NCI-H510A treated with DMSO at 0.1 percent for 48 hours (cell line): ENCODE results near the gene KCNK10.

Experiments
- DNase-seq: peaks from one replicate; lab custom pipeline; 2025; lab: John Stamatoyannopoulos, UW

The KCNK10 gene

DNA sequence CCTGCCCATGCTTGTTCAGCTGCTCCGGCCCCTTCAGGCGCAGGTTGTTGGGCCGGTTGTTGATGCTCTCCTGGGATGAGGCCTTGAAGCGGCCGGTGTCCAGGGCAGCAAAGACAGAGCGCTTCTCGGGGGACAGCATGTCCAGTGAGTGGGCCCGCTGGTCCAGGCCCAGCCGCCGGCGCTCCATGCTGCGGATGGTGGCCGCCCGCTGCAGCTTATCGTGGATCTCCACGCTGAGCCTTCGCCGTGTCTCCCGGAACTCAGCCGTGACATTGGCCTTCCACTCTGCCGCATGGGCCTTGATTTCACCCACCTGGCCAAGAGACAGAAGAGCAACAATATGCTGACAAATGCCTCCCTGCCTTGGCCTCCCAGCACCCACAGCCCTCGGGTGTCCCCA lies 137.2 kb downstream of the KCNK10 start:
- no peak for DNase-seq

DNA sequence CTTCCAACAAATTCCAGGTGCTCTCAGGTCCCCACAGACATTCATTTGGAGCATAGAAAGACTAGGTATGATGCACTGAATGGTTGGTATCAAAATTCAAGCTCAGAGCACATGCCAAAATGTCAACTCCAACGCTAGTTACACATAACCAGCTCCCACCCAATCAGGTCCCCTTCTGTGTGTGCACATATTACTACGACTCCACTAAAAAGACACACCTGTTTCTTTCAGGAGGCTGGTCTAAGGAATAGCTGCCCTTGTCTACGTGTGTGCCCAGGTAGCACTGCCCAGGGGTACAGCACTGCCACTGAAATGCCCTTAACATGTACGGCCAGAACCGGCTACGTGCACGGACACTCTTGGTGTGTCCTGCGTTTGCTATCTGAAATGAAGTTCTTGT lies 138.1 kb downstream of the KCNK10 start:
- no peak for DNase-seq

DNA sequence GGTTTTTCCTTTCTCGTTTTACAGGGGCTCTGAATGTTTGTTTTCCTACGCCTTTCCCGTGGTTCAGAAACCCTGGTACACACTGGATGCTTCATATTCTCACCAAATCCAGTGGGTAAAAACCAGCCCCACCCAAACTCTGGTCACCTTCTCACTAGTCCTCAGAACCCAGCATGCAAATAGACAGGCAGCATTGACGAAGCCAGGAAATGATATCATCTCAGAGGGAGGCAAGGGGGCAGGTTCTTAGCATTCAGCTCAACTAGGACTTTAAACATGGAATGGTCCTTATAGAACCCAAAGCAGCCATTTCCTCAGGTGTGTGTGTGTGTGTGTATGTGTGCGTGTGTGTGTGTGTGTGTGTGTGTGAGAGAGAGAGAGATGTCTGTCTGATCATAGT lies 142.0 kb downstream of the KCNK10 start:
- no peak for DNase-seq

DNA sequence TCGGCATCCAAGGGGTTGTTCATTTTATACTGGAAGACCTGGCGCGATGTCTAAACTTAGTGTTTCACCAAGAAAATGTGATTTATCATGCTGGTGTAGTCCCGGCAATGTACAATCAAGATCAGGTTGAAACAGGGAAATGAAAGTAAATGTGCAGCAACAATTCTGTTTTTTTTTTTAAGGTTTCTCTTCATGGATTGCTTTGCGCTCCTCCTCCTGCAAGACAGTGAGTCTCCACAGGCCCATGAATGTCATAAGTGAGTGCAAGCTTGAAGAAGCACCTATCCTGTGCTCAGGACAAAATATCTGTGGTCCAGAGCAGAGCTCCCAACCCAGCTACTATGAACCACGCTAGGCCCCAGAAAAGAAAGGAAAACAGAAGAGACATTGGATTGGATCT lies 143.4 kb downstream of the KCNK10 start:
- no peak for DNase-seq

DNA sequence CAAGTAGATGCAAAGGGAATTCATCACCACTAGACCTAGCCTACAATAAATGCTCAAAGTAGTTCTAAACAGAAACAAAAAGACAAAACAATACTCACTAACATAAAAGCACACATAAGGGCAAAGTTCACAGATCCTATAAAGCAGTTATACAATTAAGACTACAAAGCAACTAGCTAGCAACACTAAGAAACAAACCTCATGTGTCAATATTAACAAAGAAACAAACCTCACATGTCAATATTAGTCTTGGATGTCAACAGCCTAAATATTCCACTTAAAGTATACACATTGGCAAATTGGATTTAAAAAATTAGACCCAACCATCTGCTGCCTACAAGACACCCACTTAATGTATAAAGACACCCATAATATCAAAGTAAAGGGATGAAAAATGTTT lies 152.7 kb downstream of the KCNK10 start:
- no peak for DNase-seq

DNA sequence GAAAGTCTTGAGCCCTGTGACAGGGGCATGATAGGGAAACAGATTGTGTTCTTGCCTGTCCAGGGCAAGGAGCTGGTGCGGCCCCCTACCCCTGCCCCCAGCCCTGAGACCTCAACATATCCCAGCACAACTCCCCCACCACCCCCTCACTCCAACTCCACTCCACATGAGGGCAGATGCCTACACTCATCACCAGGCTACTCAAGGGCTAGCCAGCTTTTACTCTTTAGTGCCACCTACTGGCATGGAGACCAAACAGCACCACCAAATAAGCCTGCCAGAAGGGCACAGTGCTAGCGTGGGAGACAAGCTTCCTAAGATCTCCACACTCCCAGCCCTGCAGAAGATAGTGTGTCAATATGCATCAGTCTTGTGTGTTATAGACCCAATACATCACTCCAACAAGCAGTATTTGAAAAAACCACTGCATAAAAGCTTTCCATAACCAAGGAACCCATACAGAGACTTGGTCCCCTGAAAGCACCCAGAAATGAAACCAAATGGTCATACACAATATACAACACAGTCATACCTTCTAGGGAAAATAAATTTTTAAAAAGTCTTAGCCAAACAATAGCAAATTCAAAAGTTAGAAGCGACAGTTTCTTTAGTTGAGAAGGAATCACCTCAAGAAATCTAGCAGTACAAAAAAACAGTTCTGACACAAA lies 154.4 kb downstream of the KCNK10 start:
- no peak for DNase-seq

DNA sequence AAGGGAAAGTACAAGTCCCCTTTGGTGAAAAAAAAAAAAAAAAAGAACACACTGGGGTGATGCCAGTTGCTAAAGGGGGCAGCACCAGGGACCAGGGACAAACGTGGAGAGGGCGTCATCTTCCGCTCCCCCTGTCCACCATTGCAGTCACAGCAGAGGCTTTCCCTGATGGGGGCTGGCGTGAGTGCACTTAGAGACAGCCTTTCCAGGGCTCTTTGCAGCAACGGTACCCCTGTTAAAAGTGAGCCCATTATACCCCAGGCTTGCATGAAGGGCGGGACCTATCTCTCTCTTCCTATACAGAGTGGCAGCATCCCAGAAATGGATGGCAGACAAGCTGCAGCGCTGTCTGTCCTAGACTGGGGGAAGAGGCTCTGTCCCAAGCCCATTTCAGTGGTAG lies 155.0 kb downstream of the KCNK10 start:
- DNase-seq = no peak

DNA sequence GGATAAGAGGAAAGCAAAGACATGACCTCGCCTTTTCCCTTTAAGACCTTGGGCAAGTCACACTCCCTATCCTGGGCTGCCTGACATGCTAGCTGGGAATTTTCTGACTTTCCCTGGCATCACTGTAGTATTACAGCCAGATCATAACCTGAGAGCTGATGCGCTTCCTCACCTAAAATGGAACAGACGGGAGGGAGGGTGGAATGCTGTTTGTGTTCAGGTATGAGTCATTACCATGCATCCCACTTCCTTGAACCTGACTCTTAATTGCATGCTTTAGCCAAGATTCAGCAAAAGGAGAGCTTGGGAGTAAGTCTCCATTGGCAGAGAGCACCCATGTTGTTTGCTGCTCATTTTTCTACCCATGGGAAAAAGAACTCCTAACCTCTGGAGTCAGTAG lies 156.5 kb downstream of the KCNK10 start:
- DNase-seq = no peak

DNA sequence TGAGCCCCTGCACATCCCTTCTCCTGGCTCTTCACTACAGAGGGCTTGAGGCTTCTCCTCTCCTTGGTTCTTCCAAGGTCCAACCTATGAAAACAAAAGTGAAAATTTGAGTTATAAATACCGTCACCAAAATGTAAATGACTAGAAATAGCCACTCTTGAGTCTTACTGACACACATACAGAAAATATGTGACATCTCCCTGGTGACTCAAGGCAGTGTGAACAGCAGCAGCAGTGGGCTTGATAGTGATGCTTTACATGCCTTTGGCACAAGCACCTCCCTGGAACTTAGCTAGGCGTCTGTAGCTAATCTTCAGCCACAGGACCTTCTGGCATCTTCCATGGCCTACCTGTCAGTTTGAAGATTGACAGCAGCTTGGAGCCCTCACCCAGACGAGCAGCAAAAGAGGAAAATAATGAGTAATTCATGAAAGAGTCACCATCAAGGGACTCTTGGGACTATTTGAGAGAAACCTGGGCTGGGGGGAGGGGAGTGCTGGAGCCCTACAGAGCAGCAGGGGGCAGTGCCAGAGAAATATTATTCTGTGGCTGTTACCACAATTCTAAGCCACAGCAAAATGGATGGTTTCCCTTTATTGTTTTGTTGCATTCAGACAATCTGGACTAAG lies 158.0 kb downstream of the KCNK10 start:
- no peak for DNase-seq

DNA sequence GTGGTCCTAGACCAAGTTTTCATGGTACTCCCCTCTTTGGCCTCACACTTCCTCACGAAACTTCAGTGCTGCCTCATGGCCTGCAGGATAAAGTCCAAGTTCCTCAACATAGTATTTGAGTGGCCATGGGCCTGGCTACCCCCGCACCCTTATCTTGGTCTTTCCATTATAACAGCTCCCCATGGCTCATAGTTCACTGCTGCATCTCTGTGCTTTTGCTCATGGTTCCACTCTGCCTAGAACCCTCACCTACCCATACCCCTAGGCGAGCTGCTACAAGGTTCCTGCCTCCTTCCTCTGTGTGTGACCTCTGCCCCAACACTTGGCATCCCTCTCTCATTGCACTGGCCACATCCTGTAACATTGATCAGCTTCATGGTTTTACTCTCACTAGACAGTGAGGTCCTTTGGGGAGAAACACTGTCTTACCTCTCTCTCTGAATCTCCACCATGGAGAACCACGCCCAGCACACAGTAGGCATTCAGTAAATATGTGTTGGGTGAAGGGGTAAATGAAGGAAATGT lies 159.3 kb downstream of the KCNK10 start:
- DNase-seq = no peak

DNA sequence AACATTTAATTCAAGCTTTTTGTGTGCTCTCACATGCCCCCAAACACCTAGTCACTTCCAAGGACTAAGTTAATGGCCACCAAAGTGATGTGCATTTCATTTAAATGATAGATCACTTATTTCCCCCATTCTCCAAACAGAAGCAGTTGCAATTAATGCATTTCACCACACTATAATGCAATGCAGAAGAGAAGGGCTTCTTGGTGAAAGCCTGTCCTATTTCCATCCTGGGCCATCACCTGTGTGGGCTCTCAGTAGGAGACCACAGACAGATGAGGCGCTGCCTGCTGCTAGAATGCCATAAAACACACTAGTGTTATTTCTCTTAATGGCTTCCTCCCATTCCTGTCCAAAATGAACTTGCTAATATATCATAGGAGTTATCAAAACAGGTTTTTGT lies 166.9 kb downstream of the KCNK10 start:
- DNase-seq = no peak

DNA sequence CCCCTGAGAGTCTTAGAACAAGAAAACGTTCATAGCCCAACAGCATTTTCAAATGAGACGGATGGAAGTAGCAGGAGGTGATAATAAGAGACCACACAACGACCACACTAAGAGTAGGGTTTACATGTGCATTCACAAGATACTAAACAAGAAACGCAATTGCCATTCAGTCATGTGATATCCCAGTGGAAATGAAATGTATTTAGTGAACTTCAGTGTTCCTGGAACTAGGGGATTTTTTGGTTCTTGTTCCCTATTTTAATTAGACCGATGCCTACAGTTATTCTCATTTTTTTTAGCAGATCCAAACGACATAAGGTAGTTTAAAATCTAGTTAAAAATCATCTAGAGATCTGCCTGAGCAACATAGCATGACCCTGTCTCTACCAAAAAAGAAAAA lies 168.1 kb downstream of the KCNK10 start:
- no peak for DNase-seq

DNA sequence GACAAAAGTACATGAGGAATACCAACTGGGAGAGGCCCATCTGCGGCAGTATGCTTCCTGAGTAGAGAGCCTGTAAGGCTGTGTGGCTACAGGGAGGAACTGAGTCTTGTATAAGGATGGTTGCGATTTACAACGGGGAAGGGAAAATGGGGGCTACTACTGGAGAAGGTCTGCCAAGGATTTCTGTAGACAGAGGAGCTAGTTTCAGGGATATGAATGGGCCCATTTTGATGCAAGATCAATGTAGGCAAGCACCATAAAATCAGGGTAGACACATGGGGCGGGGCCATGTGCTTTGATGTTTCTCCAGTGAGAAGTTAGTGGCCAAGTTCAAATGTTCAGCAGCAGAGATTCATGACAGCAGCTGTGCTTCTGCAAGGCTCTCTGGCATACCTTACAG lies 168.7 kb downstream of the KCNK10 start:
- DNase-seq = no peak

DNA sequence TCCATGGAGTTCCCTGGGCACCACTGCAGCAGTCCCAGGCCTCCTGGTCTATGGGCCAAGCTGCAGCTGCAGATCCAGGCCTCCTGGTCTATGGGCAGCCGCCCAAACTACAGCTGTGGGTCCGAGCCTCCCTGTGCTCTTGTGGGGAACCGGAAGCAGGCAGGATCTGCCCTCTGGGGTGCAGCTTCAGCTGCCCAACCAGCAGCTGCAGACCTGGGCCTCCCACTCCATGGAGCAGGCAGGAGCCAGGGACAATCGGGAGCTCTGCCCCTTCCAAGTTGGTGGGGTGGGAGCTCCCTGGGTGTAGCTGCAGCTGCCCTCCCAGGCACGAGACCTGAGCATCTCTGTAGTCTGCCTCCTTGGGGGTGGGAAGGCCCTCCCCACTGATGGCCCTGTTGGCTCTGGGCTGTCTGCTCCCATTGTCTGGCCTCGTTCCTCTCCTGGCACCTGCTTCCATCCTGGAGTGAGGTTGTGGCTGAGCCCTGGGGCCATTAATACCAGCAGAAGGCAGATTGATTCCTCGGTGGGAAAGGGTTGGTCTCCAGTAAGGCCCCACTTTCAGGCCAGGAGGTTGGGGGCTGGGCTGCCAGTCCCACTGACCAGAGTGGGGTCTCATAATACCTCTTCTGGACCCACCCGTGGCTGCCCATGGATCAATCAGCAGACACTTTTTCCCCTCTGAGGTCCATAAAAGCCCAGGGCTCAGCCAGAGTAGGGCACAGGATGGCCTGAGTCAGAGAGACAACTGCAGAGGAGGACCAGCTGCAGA lies 176.0 kb downstream of the KCNK10 start:
- DNase-seq = no peak

DNA sequence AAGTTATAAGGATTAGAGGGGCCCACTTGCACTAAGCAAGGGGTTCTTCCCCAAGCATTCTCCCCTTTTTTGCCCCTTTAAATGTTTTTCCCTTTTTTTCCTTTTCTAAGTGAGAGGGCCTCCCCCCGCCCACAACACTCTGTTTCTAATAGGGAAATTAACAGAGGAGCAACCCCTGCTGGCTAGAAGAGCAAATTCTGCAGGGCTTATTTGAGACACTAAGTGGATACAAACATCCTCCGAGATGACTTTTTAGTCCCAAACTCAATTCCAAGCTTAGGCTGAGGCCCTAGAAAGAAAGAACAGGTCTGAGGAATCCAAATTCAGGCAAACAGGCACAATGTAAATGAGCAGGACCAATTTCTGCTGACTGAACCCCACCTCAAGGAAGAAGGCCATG lies 179.3 kb downstream of the KCNK10 start:
- no peak for DNase-seq

DNA sequence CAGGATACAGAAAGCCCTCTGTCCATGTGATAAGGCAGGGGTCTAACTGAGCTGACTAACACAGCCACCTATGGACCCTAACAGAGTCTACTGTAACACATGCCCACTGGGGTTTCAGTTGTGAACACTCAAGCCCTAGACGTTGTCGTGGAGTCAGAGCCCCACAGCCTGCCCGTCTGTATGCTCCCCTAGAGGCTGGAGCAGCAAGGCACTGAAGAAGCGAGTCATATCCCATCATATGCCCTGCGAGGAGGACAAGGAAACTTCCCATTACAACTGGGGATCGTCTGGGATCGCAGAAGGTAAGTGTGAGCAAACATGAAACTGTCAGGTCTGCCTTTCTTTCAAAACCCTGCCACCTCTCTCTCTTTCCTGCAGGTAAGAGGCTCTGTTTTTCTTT lies 180.1 kb downstream of the KCNK10 start:
- no peak for DNase-seq

DNA sequence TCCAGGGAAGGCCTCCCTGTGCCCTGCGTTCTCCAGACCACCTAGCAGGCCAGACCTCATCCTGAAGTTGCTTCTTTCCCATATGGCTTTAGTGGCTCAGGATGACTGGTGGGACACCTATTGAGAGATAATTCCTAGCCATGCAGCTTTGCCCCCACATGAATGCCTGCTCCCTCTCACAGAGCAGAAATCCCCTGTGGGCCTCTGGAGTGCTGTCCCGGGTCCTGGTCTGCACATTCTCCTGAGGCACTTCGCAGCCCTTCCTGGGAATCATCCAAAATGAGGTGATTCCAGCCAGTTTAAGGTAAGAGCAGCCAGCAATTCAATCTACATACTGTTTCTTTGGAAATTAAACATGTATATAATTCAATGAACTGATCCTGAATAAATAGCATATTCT lies 182.2 kb downstream of the KCNK10 start:
- no peak for DNase-seq

DNA sequence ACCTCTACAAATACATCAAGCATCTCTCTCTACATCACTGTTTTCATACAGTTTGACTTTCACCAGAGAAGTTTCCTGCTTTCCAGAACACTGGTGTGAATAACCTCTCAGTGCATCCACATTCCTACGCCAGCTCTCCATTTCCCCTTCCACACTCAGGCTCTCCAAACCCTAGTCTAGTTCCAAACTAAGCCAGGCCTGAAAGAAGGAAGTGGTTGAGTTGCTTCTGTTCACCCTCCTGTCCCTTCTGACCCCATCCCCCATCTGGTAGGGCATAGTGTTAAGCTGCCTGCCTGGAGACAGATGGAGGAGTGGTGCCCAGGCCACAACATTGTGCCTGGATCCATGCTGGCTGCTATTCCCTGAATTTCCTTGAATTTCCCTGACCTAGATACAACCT lies 185.7 kb downstream of the KCNK10 start:
- DNase-seq = no peak
